DND-41 (cell line): ENCODE results near the gene CLEC9A.

Experiments
- ATAC-seq: fragments of 200-7000 bp; cut with Tn5 transposase; 3 replicates; pipeline ENCODE4 v1.9.1; 2021; ENCODE audit warnings: low read depth; ENCODE audit not compliant: insufficient read depth
- DNase-seq: peaks from one replicate; pipeline ENCODE4 v3.0.0-alpha.2; 2020
- H2AFZ ChIP-seq: 2 replicates; pipeline ENCODE4 v1.6.0; 2012; ENCODE audit warnings: low read depth, low read length
- H3K27ac ChIP-seq: 2 replicates; pipeline ENCODE4 v1.5.1; 2012; ENCODE audit warnings: low read length, inconsistent platforms
- H3K27me3 ChIP-seq: fragments of 200-600 bp; sonication (generic); 2 replicates; pipeline ENCODE4 v1.6.0; 2012; ENCODE audit warnings: low read length, mild to moderate bottlenecking, inconsistent platforms; ENCODE audit not compliant: insufficient read depth, poor library complexity
- H3K36me3 ChIP-seq: 2 replicates; pipeline ENCODE4 v1.5.1; 2012; ENCODE audit warnings: low read length, inconsistent platforms; ENCODE audit not compliant: insufficient read depth
- H3K4me1 ChIP-seq: 2 replicates; pipeline ENCODE4 v1.5.1; 2012; ENCODE audit warnings: mild to moderate bottlenecking, low read length; ENCODE audit not compliant: insufficient read depth
- H3K4me2 ChIP-seq: 2 replicates; pipeline ENCODE4 v1.6.0; 2012; ENCODE audit warnings: mild to moderate bottlenecking, moderate library complexity, low read length, inconsistent platforms; ENCODE audit not compliant: insufficient read depth
- H3K4me3 ChIP-seq, 2 experiments: fragments of 200-600 bp in 1 of 2; shearing (Covaris generic) in 1 of 2; 2 replicates each; pipeline ENCODE4 v1.5.1; 2012 to 2016; ENCODE audit warnings: inconsistent platforms in 2 of 2, low read length in 2 of 2, mild to moderate bottlenecking in 2 of 2, low read depth in 1 of 2, moderate library complexity in 1 of 2
- H3K79me2 ChIP-seq: 2 replicates; pipeline ENCODE4 v1.6.0; 2012; ENCODE audit warnings: low read length, inconsistent platforms; ENCODE audit not compliant: insufficient read depth
- H3K9ac ChIP-seq: 2 replicates; pipeline ENCODE4 v1.6.0; 2012; ENCODE audit warnings: low read depth, mild to moderate bottlenecking, inconsistent platforms, low read length, moderate library complexity
- H3K9me3 ChIP-seq: 2 replicates; pipeline ENCODE4 v1.5.1; 2012; ENCODE audit warnings: low read length, moderate library complexity, mild to moderate bottlenecking, inconsistent platforms; ENCODE audit not compliant: insufficient read depth, severe bottlenecking
- H4K20me1 ChIP-seq: 2 replicates; pipeline ENCODE4 v1.6.0; 2012; ENCODE audit warnings: low read length; ENCODE audit not compliant: insufficient read depth
- EZH2 ChIP-seq: IDR thresholded peaks from 3 replicates; pipeline ENCODE4 v1.6.1; 2012; ENCODE audit warnings: borderline replicate concordance, low read depth, mild to moderate bottlenecking, moderate library complexity, low read length, inconsistent platforms; ENCODE audit not compliant: severe bottlenecking
- TF ChIP-seq, protein P1 (sequence below): IDR thresholded peaks from 2 replicates; pipeline ENCODE4 v1.5.1; 2012; ENCODE audit warnings: borderline replicate concordance, low read length, moderate library complexity, mild to moderate bottlenecking; ENCODE audit not compliant: poor library complexity, severe bottlenecking; ENCODE audit errors: extremely low read depth

The CLEC9A gene

DNA sequence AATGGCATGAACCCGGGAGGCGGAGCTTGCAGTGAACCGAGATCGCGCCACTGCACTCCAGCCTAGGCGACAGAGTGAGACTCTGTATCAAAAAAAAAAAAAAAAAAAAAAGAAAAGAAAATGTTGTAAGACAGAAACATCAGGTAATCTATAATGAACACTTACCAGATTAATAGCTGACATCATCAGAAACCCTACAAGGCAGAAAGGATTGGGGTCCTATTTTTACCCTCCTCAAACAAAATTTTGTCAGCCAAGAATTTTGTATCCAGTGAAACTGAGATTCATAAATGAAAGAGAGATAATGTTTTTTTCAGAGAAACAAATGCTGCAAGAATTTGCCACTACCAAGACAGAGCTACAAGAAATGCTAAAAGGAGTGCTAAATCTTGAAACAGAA is 54.3 kb downstream of the CLEC9A start:
- H3K4me3 ChIP-seq: no peak overlapping the region
- H3K4me2 ChIP-seq: no peak overlapping the region
- no peaks in the 10 kb centered on the region for H3K36me3 ChIP-seq
- ATAC-seq (no peak), DNase-seq (no peak)
- no peaks in the 10 kb centered on the region for H4K20me1 ChIP-seq
- no peaks in the 10 kb centered on the region for H3K4me1 ChIP-seq
- no peak for TF ChIP-seq EZH2
- TF ChIP-seq, protein P1, sequence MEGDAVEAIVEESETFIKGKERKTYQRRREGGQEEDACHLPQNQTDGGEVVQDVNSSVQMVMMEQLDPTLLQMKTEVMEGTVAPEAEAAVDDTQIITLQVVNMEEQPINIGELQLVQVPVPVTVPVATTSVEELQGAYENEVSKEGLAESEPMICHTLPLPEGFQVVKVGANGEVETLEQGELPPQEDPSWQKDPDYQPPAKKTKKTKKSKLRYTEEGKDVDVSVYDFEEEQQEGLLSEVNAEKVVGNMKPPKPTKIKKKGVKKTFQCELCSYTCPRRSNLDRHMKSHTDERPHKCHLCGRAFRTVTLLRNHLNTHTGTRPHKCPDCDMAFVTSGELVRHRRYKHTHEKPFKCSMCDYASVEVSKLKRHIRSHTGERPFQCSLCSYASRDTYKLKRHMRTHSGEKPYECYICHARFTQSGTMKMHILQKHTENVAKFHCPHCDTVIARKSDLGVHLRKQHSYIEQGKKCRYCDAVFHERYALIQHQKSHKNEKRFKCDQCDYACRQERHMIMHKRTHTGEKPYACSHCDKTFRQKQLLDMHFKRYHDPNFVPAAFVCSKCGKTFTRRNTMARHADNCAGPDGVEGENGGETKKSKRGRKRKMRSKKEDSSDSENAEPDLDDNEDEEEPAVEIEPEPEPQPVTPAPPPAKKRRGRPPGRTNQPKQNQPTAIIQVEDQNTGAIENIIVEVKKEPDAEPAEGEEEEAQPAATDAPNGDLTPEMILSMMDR: no peak
- no peak overlapping the region for H3K9ac ChIP-seq
- no peak overlapping the region for H3K27ac ChIP-seq
- H3K79me2 ChIP-seq: no peaks in the 10 kb centered on the region
- peaks cover 3% of the 10 kb centered on the region for H3K9me3 ChIP-seq
- H2AFZ ChIP-seq: no peak overlapping the region
- H3K27me3 ChIP-seq: peaks cover 4% of the 10 kb centered on the region

DNA sequence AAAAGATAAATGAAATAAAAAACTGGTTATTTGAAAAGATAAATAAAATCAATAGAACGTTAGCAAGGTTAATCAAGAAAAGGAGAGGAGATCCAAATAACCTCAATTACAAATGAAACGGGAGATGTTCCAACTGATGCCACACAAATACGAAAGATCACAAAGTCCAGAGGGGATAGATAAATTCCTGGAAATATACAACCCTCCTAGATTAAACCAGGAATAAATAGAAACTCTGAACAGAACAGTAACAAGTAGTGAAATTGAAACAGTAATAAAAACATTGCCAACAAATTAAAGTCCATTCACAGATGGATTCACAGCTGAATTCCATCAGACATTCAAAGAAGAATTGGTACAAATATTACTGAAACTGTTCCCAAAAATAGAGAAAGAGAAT is 55.9 kb downstream of the CLEC9A start:
- no peak overlapping the region for H3K9ac ChIP-seq
- DNase-seq (no peak), ATAC-seq (no peak)
- no peak overlapping the region for H3K27ac ChIP-seq
- H3K36me3 ChIP-seq: no peaks in the 10 kb centered on the region
- no peaks in the 10 kb centered on the region for H3K79me2 ChIP-seq
- H3K4me1 ChIP-seq: no peaks in the 10 kb centered on the region
- H2AFZ ChIP-seq: no peak overlapping the region
- H4K20me1 ChIP-seq: no peaks in the 10 kb centered on the region
- H3K4me2 ChIP-seq: no peak overlapping the region
- peaks cover 9% of the 10 kb centered on the region for H3K27me3 ChIP-seq
- peaks cover 3% of the 10 kb centered on the region for H3K9me3 ChIP-seq
- H3K4me3 ChIP-seq: no peak overlapping the region
- TF ChIP-seq EZH2: no peak
- TF ChIP-seq, protein P1: no peak

DNA sequence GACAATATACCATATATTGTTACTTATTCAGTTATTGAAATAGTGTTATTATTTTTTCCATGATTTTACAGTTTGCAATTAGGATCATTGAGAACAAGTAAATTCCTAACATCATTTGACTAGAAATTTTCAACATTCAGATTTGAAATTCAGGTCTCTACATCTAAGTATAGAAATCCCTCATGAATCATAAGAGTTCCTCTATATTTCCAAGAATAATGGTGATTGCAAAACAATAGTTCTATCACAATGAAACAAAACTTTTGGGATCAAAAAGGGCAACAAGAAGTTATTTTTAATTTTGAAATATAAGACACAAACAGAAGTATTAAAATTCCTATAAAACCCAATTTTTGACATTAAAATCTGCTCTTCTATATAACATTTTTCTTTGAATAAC is 57.5 kb downstream of the CLEC9A start:
- Histone ChIP-seq H3K9ac (no peak overlapping the region), H3K27me3 (peaks cover 9% of the 10 kb centered on the region), H4K20me1 (no peaks in the 10 kb centered on the region), H3K4me2 (no peak overlapping the region), H2AFZ (no peak overlapping the region), H3K4me1 (no peaks in the 10 kb centered on the region), H3K79me2 (no peaks in the 10 kb centered on the region), H3K4me3 (no peak overlapping the region), H3K9me3 (peaks cover under 1% of the 10 kb centered on the region), H3K27ac (no peak overlapping the region), H3K36me3 (no peaks in the 10 kb centered on the region)
- DNase-seq: no peak
- ATAC-seq: no peak
- TF ChIP-seq EZH2: no peak
- TF ChIP-seq, protein P1: no peak
